Stimulated activated CD8-positive, alpha-beta memory T cell treated with anti-CD3 and anti-CD28 coated beads, Interleukin-7, amount 100 ng/mL, for 48 hours (primary cell): ENCODE measurements around the gene IGFBP4.

Source experiments
- DNase-seq, 2 donors: peaks; one replicate each; pipeline ENCODE4 v3.0.0-alpha.2; 2020; ENCODE audit warnings: low read depth in 1 of 2; ENCODE audit errors: extremely low read depth in 1 of 2

IGFBP4 gene

DNA sequence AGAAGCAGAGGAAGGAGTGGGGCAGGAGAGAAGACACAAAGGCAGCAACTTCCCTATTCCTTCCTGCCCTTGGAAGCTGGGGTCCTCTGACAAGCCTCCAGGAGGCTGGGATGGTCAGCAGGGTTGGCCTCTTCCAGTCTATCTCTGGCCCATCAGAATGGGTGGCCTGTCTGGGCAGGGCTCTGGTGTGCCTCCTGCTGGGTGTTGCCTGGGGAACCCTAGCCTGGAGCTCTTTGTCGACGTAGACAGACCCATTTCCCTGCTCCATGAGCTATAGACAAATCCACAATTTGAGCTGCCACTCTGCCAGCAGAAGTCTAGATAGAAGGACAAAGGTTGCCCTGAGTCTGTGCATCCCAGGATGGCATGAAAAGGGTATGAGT is 11.4 kb downstream of the IGFBP4 start:
- DNase-seq: no peak

DNA sequence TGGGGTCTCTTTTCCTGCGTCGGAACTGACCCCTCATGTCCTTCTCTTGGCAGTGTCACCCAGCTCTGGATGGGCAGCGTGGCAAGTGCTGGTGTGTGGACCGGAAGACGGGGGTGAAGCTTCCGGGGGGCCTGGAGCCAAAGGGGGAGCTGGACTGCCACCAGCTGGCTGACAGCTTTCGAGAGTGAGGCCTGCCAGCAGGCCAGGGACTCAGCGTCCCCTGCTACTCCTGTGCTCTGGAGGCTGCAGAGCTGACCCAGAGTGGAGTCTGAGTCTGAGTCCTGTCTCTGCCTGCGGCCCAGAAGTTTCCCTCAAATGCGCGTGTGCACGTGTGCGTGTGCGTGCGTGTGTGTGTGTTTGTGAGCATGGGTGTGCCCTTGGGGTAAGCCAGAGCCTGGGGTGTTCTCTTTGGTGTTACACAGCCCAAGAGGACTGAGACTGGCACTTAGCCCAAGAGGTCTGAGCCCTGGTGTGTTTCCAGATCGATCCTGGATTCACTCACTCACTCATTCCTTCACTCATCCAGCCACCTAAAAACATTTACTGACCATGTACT is 13.2 kb downstream of the IGFBP4 start:
- DNase-seq: no peak

DNA sequence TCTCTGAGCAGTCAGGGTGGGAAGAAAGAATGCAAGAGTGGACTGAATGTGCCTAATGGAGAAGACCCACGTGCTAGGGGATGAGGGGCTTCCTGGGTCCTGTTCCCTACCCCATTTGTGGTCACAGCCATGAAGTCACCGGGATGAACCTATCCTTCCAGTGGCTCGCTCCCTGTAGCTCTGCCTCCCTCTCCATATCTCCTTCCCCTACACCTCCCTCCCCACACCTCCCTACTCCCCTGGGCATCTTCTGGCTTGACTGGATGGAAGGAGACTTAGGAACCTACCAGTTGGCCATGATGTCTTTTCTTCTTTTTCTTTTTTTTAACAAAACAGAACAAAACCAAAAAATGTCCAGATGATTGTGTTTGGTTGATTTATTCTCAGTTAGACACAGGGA is 14.1 kb downstream of the IGFBP4 start:
- DNase-seq: no peak

DNA sequence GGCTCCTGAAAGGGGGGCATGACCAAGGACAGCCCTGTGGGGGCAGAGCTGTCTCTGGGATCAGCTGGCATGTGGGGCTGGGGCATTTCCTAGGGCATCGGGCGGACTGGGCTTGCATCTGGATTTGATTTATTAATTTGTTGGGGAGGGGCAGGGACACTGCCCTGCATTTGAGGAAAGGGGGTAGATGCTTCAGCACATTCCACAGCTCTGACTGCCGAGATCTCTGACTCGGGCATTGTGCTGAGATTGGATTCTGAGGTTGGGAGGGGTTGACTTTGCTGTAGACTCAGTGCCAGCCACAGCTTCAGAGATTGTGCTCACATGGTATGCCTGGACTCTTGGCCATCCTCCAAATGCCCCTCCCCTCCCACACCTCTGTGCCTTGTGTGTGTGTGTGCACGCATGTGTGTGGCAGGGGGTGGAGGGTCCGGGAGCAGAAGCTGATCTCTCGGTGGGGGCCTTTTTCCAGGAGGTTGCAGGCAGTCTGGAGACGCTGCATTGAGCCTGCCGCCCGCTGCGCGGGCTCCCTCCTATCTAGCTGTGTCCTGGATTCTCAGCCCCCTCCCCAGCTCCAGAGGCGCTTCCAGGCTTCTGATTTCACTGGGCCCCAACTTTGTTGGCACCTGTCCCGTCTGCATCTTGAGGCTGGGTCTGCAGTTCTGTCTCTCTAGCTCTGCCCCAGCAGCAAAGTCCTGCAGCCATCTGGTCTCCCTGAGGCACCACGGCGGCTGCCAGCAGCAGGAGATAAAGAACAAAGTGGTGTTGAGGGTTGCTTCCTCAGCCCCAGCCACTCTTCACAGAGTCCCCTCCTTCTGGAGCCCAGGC is 14.9 kb downstream of the IGFBP4 start:
- no peak for DNase-seq

DNA sequence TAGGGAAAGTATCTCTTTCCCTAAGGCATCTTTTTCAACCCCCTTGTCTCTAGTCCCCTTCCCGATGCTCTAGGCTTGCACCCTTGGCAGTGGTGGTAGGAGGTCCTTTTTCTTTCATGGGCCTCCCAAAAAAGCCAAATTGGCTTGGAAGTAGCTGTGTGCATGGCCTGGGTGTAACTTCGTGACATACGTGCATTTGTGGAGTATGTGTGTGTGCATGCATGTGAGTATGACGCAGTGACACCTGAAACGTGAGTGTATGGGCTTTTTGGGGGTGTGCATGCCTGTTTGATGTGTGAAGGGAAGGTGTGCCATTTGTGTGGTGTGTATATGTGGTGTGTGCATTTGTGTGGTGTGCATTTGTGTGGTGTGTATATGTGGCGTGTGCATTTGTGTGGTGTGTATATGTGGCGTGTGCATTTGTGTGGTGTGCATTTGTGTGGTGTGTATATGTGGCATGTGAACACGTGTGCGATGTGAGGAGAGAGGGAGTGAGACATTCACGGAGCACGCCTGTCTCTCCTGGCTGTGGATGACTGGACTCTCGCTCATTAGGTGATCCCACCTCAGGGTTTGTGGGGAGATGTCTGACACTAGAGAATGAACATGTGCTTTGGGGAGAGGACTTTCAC is 15.7 kb downstream of the IGFBP4 start:
- DNase-seq: no peak

DNA sequence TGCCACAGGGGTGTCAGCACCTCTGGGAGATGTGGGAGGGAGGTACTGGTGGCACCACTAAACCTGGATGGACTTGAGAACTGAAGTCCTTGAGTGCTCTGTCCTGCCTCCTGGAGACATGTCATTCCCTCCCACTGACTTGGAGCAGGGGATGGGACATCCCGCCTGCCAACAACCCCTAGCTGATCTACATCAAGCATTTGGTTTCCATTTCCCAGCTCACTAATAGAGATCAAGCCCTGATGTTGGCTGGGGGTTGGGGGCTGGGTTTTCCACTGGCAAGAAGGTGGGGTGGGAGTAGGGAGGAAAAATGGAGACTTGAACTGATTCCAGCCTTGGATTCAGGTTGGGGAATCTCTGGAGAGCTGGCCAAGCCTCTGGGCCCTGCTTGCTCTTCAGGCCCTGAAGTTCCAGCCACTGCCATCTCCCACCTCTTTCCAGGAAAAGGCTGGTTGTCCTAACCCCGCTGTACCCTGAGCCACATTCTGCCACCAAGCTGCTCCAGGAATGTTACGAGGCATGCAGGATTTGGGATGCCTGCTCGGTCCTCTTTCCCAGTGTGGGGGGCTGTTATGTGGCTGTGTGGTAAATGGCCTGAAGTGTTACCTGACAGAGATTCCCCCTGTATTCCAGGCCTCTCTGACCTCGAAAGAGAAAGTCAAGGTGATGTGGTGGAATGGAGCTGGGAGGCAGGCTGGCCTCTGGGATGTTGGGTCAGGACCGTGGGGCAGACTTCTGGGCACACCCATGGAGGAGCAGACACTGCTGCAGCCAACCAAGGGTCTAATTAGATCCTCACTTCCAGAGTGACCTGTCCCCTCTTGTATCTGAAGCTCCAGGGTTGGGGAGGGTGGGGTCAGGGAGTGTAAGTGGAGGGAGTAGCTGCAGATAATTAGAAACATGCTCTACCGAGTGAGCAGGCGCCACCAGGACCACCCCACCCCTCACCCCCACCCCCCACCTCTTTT is 16.7 kb downstream of the IGFBP4 start:
- no peak for DNase-seq

DNA sequence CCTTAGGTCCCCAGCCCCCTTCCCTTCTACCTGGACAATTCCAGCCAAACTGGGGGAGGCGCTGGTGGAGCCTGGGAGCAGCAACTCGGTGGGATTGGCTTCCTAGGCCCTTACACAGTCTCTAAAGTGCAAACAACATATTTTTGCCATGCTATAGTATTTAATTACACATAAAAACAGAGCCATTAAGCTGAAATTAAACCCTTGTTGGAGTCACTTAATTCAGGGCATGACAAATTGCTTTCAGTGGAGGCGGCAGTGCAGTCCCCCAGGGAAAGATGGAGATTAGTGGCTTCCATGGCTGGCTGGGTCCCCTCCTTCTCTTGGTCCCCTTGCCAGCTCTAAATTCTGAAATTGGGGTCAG is 17.3 kb downstream of the IGFBP4 start:
- DNase-seq: no peak

DNA sequence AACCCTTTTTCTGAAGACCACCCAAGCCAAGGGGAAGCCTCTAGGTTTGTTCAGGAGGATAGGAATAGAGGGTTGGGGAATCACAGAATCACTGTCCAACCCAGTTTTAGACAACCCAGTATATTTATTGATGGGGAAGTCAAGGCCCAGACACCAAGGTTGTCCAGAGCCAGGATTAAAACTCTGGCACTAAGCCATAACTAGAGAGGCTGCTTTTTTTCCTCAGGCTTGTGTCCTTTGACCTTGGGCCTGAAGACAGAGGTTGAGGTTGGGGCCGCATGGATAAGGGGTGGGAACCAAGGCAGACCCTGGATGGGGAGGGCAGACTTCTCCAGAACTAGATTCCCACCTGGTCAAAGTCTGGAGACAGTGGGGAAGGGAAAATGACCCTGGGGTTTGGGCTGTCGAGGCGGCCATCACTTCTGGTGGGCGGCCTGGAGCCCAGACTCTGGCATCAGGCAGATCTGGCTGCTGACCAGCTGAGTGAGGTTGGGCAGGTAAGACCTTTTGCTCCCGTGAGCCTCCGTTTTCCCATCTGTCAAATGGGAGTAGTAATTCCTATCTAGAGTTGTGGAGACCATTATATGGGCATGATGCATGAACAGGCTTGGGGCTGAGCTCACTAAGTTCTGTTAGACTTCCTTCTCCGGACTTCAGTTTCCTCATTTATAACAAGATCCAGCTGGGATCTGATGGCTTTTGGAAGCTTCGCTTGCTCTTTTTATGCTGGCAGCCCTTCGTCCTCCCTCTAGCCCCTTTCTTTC is 17.9 kb downstream of the IGFBP4 start:
- DNase-seq: no peak

DNA sequence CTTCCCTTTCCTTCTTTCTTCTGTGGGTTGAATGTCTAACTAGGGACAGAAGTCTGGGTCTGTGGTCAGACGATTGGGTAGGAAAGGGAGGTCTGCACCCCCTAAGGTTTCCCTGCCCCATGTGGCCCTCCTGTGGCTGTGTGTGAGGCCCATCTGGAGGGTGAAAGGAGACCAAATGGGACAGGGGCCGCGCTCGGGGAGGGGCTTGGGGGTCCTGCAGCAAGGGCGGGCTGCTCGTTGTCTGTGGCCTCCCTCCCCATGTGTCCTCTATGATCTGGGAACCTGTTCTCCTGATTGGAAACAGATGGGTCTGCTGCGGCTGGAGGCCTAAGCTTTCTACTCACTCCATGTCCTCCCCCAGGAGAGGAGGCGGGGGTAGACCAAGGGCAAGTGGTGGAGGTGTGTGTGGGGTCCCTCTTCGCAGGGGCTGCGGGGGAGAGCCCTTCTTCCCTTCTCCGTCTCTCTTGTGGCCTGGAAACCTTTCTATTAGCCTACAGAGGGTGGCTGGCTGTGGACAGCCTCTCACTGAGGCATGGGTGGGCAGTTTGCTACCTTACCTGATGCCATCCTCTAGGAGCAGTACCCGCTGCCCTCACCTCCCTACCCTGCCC is 18.6 kb downstream of the IGFBP4 start:
- DNase-seq: no peak

DNA sequence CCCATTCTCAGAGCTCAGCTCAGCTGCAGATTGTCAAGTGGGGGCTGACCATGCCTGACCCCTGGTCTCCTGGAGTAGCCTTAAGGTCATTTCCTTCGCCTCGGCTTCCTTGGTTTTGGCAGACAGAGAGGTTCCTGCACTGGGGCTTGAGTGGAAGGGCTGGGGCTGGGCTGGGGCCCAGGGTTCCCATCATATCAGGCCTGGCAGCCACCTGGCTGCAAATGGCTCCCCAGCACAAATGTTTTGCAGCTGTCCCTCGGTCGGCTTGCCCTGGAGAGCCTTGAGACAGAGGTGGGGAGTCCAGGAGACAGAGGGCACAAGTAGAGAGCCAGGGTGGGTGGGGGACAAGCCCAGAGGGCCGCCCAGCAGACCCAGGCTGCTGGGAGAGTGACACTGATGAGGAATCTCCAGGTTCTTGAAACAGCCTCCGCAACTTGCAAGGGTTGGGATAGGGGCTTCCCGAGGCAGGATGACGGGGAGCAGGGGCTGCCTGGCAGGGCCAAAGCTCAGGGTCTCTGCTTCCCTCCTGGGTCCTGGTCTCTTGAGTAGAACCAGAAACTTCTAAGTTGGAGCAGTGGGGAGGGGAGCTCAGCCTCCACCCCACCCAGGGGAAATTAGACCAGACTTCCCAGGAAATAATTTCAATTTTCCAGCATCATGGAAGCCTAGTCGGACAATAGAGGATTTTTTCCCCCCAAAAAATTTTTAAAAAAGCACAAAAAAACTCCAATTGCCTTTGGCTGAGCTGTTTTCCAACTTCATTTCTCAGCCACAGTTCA is 19.3 kb downstream of the IGFBP4 start:
- DNase-seq: no peak

DNA sequence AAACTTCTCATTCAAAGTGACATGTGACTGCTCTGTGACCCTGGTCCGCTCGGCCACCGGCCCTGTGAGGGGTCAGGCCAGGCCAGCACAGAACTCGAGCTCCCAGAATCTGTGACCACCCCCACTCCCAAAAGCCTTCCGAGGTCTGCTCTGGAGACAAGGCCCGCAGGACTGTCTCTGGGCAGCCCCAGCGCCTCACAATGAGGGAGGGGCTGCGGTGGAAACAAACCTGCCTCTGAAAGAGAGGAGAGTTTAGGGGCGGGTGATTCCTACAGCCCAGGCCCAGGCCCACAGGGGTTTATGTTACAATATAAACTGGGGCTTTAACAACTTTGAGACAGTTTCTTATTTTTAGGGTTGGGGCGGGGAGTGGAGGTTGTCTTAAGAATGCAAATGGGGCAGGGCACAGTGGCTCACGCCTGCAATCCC is 19.9 kb downstream of the IGFBP4 start:
- no peak for DNase-seq

DNA sequence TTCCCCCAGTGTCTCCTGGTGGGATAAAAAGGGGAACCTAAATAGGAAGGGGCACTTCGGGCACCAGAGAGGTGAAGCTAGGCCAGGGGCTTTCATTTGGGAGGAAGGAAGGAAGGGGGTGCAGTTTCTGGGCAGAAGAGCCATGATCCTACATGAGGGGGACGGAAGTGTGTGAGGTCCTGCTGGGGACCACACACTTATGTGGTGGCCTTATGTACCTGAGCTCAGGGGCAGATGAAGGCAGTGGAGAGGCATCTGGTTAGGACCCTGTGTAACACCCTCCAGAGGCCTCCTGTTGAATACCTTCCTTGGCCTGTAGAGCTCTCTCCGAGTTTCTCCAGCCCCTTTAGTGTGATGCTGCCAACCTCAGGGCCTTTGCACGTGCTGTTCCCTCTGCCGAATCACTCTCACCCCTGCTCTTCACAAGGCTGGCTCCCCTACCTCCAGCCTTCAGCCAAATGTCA is 21.2 kb downstream of the IGFBP4 start:
- no peak for DNase-seq

DNA sequence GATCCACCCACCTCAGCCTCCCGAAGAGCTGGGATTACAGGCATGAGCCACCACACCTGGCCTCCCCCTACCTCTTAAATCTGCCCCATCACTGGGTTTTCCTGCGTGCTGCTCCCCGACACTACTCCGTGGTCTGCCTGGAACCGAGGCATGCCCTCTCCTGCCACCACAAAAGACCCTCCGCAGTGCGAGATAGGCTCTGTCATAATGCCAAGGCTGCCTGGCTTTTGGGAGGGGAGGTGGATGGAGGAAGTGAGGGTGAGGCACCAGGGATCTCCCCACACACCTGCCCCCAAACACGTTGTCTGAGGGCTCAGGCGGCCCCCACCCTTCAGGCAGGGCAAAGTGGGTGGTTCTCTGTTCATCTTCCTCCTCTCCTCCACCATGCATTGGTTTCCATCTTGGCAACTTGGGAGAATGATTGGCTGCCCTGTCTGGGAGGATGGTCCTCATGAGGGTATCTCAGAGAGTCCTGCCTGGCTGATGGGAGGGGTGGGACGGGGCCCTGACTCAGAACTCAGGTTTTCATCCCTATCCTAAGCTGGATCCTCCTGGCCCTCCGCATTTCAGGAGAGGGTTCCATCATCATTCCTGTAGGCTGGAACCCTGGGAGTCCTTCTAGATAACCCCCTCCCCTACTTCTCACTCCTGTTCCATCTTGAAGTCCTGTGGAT is 23.2 kb downstream of the IGFBP4 start:
- no peak for DNase-seq

DNA sequence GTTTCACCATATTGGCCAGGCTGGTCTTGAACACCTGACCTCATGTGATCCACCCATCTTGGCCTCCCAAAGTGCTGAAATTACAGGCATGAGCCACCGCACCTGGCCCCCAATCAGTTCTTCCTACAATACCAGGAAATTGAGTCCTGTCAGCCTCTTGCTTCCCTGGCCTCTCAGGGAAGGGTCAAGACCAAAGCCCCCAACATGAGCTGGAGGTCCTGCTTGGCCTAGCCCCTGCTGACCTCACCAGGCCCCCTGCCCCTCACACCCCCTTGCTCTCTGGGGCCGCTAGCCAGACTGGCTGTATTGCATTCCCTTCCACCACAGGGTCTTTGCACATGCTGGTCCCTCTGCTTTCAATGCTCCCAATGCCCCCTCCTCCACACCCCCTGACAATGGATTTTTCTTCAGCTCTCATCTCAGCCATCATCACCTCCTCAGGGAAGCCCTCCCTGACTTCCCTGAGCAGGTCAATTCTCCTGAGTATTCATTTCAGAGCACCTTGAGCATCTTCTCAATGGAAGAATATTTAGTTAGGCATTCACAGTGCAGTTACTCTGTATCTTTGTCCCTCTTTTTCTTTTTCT is 24.1 kb downstream of the IGFBP4 start:
- DNase-seq: no peak

DNA sequence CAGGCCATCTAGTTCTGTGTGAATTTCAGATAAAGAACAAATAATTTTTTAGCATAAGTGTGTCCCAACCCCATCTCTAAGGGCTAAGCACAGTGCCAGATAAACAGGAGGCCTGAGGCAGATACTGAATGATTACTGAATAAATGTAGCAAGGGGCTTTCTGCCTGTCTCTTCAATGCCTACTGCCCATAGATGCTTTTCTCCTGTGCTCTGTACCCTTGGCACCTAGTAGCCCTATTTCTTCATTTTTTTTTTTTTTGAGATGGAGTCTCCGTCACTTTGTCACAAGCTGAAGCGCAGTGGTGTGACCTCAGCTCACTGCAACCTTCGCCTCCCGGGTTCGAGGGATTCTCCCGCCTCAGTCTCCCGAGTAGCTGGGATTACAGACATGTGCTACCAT is 25.3 kb downstream of the IGFBP4 start:
- no peak for DNase-seq

DNA sequence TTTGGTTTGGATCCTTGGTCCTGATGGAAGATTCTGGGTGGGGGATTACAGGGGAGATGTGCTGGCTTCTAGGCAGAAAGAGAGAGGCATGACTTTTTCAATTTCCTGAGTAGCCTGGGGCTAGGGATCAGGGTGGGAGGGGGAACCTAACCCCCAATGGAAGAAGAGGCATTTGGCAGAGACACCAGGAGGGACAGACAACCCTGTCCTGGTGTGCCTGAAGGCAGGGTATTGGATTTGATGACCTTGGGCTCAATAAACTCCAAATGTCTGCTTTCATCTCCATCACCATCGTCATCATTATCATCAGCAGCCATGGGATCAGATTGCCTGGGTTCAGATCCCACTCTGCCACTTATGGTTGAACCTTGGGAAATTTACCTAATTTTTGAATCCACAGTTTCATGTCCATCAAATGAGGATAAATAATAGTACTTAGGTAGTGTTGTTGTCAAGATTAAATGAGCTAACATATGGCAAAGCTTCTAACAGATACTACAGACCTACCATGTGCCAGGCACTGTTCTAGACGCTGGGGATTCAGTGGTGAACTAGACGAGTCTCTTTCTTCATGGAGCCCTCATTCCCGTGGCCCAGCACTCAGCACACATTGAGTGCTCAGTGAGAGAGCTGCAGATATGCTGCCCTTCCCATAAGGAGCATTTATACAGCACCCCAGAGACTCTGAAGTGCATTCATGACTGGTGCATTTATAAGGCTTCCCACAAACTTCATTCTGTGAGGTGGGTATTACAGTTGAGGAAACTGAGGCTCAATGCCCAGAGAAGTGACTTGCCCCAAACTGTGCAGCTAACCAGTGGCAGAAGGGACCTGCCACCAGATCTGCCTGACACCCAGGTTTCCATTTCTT is 26.8 kb downstream of the IGFBP4 start:
- DNase-seq: no peak
